Measurements from ENCODE around the gene TMEM11.

TMEM11 gene, protein sequence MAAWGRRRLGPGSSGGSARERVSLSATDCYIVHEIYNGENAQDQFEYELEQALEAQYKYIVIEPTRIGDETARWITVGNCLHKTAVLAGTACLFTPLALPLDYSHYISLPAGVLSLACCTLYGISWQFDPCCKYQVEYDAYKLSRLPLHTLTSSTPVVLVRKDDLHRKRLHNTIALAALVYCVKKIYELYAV

GRCh38 chr17:21214015-21214776 is at the start of gene TMEM11:
TMEM11 (minus strand) TSS chr17:21214161; CDS start chr17:21214152, 9 bp downstream.
- DNase-seq: peak; percentile 82

- no peak for DNase-seq
These were observed 49.4 kb upstream of the TMEM11 start for GRCh38 chr17:21263376-21263775.

GRCh38 chr17:21262259-21262993 is 48.5 kb upstream of the TMEM11 start:
- no peak for DNase-seq

- DNase-seq: no peak
These were observed 44.6 kb upstream of the TMEM11 start for GRCh38 chr17:21258593-21258992.

DNA sequence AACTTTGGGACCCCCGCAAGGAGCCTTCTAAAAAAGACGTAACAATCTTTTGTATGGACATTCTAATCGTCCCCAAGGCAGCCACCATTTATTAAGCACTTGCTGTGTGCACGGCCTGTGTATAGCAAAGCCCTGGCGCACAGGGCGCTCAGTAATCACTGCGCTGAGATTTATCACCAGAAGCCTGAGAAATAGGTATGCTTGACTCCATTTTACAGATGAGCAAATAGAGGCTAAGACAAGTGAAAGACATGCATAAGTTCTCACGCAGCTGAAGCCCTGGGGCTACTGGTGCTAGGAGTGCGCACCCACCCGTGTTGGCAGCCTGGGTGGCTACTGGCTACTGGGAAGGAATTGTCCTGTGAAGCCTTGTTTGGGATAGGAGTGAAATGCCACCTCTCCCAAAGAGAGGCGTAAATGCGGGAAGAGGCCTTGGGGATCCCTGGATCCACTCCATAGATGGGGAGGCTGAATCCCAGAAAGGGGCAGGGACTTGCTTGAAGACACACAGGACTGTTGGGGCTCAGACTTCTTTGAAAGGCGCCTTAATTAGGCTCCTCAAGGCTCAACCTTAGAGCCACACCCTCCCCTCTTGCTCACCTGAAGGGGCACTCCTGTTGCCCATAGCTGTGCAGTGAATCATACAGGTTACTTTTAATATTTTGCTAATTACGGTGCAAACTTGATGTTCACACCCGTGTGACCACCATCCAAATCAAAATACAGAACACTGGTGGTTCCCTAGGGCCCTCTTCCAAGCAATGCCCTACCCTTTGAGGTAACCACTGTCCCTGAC is 39.9 kb upstream of the TMEM11 start:
- no peak for DNase-seq

GRCh38 chr17:21252796-21253645 is 39.1 kb upstream of the TMEM11 start, which contains the start of gene NATD1:
NATD1 (minus strand) TSS chr17:21253410; CDS start chr17:21253264, 146 bp downstream.
- DNase-seq: peak; percentile 46

GRCh38 chr17:21252289-21252795 is 38.4 kb upstream of the TMEM11 start:
- no peak for DNase-seq

DNA sequence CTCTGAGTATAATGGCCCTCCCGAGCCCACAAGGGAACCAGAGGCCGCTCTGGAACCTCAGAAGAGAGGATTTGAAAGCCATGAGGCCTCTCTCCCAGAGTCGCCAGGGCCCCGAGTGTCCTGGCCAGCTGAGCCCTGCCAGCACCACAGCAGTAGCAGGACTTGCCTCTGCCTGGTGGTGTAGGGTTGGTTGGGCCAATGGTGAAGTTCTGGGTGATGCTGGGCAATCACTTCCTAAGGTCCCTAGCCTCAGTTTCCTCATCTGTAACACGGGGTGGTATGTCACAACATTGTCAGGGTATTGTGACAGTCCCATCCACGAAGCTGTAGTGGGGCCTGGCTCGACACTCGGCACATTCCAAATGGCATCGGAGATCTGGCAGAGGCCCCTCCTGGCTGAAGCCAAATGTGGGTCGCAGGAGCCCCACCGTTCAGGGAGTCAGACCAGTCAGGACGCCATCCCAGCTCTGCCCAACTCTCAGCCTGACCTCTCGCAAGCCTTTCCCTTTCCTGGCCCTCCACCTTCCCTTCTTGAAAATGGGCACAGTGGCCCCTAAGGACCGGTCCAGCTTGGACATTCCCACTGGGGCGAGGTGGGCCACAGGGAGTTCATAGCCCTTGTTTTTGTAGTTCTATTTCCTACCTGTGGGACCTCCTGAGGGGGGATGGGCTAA is 37.5 kb upstream of the TMEM11 start:
- no peak for DNase-seq

DNA sequence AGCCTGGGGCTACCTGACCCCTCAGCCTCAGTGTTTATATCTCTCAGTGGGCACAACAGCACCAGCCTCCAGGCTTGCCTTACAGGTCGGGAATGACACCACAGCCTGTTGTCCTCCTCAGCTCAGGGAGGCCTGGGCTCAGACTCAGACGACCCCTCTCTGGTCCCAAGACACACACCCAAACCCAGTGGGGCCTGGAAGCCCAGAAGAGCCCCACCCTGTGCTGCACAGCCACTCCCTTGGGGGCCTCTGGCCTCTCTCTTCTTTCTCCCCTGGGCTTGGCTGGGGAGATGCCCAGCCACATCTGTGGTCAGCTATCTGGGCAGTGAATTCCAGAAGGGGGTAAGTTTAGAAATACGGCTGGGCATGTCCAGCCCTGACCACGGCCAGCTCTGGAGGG is 36.9 kb upstream of the TMEM11 start:
- no peak for DNase-seq

DNA sequence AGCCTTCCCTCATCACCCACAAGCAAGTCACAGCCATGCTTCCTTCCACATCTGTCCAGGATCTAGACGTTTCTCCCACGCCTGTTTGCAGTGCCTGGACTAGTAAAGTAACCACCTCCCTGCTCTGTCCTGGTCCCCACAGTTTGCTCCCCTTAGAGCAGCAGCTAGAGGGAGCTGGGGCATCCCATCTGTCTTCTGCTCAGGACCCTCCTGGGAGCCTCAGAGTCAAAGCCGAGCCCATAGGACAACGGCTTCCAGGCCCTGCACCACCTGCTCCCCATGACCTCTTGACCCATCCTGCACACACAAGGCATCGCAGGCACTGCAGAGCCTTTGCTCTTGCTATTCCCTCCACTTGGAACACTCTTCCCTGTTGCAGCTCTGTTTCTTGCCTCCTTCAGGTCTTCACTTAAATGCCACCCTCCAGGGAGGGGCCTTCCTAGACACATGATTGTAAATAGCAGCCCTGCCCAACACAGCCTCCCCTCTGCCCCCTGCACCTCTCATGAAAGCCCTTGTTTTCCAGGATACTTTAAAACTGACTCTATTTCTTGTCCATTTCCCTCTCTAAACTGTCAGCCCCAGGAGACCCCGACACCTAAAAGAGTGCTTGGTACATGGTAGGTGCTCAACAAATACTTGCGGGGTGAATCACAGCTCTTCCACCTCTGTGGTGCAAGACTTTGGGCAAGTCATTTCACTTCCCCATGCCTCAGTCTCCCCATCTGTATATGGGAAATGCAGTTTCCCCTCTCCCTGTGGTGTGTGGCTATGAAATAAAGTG is 36.2 kb upstream of the TMEM11 start:
- DNase-seq: no peak

DNA sequence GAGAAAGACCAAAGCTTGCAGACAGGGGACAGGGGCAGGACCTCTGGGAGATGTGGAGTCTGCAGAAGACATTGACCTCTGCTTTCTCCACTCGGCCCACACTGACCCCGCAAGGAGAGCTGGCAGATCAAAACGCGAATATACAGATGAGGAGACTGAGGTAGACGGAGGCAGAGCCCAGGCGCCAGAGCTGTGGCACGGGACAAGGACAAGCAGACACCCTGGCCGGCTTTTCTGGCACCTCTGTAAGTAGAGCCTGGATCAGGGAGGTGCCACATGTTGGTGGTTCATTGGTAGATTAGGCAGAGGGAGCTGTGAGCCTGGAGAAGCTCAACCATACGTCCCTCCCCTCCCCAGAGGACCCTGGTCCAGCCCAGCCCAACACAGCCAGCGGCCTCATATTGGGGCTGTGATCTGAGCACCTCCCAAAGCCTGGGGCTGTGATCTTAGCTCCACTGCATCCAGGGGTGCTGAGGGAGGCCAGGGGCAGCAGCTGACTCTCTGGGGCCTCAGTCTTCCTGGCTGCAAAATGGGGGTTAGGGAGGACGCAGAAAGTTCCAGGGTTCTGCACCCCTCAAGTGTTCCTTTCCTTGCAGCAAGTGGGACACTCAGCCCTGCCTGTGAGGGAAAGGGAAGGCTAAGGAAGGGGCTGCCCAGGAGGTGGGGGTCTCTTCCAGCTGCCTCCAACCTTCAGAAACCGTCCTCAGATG is 35.3 kb upstream of the TMEM11 start:
- no peak for DNase-seq

- DNase-seq: no peak
These were observed 34.5 kb upstream of the TMEM11 start for GRCh38 chr17:21248500-21248899.

DNA sequence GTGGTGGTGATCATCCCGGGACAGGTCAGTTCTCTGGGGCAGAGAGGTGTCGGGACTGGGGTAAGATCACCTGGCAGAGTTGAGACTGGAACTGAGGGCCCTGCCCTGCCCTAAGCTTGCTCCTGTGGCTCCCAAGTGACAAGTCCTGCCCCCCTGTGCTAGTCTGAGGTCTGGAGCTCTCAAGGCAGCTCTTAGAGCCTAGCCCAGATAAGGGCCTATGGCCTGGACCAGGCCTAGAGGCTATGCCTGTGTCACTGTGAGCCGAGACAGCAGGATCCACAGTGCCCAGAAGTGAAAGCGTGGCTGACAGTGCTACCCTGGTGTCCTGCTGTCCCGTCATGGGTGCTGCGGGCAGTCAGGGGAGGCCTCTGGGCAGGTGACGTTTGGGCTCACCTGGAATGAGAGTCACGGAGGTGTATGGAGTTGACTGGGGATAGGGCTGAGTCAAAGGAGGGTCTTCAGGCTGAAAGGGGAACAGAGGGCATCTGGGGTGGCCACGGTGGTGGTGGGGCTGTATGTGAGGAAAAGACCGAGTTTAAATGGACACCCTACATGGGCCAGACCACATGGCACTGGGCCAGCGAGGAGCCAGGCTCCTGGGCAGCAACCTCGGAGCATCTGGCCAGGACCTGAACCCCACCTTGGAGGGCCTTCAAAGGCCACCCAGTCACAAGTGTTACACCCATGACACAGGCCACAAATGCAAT is 33.7 kb upstream of the TMEM11 start:
- no peak for DNase-seq

DNA sequence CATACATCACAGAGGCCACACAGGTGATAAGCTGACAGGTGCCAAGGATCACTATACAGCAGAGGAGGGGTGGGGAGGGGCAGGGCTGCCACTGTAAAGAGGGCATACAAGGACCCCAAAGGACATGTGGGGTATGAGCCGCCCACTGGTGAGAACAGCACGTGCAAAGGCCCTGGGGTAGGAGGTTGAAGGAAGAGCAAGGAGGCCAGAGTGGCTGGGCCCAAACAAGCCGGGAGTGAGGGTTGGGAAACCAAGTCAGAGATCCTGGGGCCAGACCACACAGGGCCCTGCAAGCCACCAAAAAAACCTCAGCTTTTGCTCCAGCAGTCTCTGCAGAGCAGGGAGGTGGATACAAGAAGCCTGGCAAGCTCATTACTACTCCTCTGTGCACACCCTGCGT is 32.7 kb upstream of the TMEM11 start:
- no peak for DNase-seq

DNA sequence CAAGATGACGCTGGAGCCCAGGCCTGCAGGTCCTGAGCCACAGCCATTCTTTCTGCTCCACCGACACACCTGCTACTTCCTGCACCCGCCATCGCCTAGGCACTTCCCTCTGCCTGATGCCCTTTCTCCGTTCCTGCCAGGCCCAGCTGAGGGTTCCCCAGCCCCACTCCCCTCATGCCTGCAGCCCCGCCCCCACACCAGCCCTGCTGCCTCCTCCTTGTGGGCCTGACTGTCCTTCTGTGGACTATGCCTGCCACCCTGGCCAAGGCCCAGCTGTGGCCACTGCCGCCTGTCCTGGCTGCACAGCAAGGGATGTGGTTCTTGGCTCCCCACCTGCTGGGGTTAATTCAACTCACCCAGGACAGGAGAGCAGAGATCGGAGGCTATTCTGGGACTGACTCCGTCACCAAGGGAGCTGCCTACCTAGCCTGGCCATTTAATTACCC is 31.7 kb upstream of the TMEM11 start:
- DNase-seq: no peak

DNA sequence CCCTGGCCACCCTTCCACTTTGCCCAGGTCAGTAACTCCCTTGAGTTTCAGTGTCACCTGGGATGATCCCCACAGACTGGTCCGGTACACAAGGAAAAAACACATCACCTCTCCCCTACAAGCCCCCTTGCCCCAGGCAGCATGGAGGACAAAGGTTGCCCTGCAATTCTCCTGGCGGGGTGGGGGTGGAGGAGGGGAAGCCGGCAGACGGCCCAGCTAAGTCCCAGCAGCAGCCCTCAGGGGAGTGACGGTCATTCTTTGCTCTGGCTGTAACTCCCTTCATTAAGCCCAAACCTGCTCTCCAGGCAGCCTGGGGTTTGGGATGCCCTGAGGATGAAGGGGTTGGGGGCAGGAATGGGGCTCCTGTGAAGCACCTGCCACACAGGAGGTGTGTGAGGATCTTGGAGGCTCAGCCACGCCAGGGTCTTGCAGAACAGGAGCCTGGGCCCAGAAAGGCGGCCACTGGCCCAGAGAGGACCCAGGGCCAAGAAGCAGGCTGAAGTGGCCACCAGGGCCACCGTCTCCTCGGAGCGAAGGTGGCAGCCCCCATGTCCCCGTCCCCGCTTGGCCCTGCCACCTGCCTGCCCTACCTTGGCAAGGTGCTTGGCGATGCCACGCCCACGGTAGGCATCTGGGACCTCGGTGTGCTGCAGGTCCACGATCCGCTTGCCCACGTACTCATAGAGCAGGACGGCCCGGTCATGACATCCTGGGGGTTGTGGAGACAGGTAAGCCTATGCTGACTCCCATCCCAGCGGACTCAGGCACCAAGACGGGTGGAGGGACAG is 29.7 kb upstream of the TMEM11 start:
- no peak for DNase-seq

- no peak for DNase-seq
These were observed 29.0 kb upstream of the TMEM11 start for GRCh38 chr17:21242780-21243515.
